K562 (cell line): ENCODE measurements around the gene IL1R1. TPM values are rescaled to one million over a fixed set of nuclear protein-coding genes. Genes with fewer than 3 reads are reported as not detected.

Source experiments
- ATAC-seq: fragments of 200-7000 bp; cut with Tn5 transposase; 3 replicates; pipeline ENCODE4 v1.9.1; 2020; ENCODE audit warnings: moderate library complexity
- BruUV-seq: library from RNA; stranded (reverse); fragments of 400-500 nt; replicated peaks from 2 replicates; lab custom pipeline; 2021; lab: Mats Ljungman, UMichigan
- CTCF ChIA-PET: fragments of 300-600 bp; formaldehyde crosslinking; extraction: SDS; loops from one replicate; lab custom pipeline; 2021; ENCODE audit warnings: low intra/inter-chr PET ratio; lab: Yijun Ruan, JAX
- POLR2A ChIA-PET: fragments of 300-600, 350-650 bp; sonication (Branson Sonifier 250); formaldehyde crosslinking; extraction: SDS; loops from one replicate; lab custom pipeline; 2021; ENCODE audit warnings: antibody characterized with exemption, inconsistent platforms; lab: Yijun Ruan, JAX
- DNase-seq, 4 experiments: peaks; one replicate each; pipeline versions ENCODE4 v3.0.0 to v3.0.0-alpha.2; 2011 to 2018; ENCODE audit warnings: low spot score in 3 of 4, mixed read lengths in 3 of 4; ENCODE audit errors: extremely low read depth in 1 of 4
- FAIRE-seq: peaks from 2 replicates; lab custom pipeline; 2011; peaks lifted over from hg19 to GRCh38; lab: Jason Lieb, UNC
- H2AFZ ChIP-seq: 2 replicates; pipeline ENCODE4 v1.6.0; 2011; ENCODE audit warnings: low read depth, low read length, control low read depth, inconsistent platforms
- H3K27ac ChIP-seq: fragments of 200-600 bp; 3 replicates; pipeline ENCODE4 v1.8.0; 2011; ENCODE audit warnings: low read depth, mild to moderate bottlenecking, control low read depth, inconsistent platforms, low read length, moderate library complexity, mixed read lengths; ENCODE audit errors: extremely low read depth
- H3K27me3 ChIP-seq, 2 experiments: fragments of 300-600 bp in 1 of 2; 2 replicates in 1 of 2; 3 replicates in 1 of 2; pipeline versions ENCODE4 v1.6.0 to v1.8.0; 2011; ENCODE audit warnings: inconsistent platforms in 2 of 2, low read length in 2 of 2, mild to moderate bottlenecking in 1 of 2, mixed read lengths in 1 of 2, moderate library complexity in 1 of 2; ENCODE audit not compliant: control insufficient read depth in 2 of 2, insufficient read depth in 2 of 2
- H3K36me3 ChIP-seq: fragments of 300-600 bp; 3 replicates; pipeline ENCODE4 v1.8.0; 2011; ENCODE audit warnings: mild to moderate bottlenecking, low read length, inconsistent platforms; ENCODE audit not compliant: control insufficient read depth, insufficient read depth
- H3K4me1 ChIP-seq, 2 experiments: fragments of 200-600 bp in 1 of 2; replicated peaks in 1 of 2; 2 replicates in 1 of 2; 3 replicates in 1 of 2; pipeline versions ENCODE4 v1.5.1 to v1.8.0; 2011; ENCODE audit warnings: inconsistent platforms in 2 of 2, low read length in 2 of 2, mild to moderate bottlenecking in 1 of 2, mixed read lengths in 1 of 2, moderate library complexity in 1 of 2; ENCODE audit not compliant: control insufficient read depth in 2 of 2, insufficient read depth in 2 of 2
- H3K4me2 ChIP-seq: 2 replicates; pipeline ENCODE4 v1.6.1; 2011; ENCODE audit warnings: low read length, control low read depth, inconsistent platforms, mixed read lengths; ENCODE audit not compliant: insufficient read depth
- H3K4me3 ChIP-seq: fragments of 200-600 bp; sonication (generic), shearing (Covaris generic); 2 replicates; pipeline ENCODE4 v1.5.1; 2016; ENCODE audit warnings: control low read depth, inconsistent platforms
- H3K79me2 ChIP-seq: fragments of 200-600 bp; 3 replicates; pipeline ENCODE4 v1.8.0; 2011; ENCODE audit warnings: low read length, inconsistent platforms; ENCODE audit not compliant: control insufficient read depth, insufficient read depth
- H3K9ac ChIP-seq, 2 experiments: 2 replicates each; pipeline versions ENCODE4 v1.6.0 to v1.6.1; 2011; ENCODE audit warnings: low read depth in 2 of 2, low read length in 2 of 2, control low read depth in 1 of 2, inconsistent platforms in 1 of 2, mild to moderate bottlenecking in 1 of 2, mixed read lengths in 1 of 2; ENCODE audit not compliant: insufficient read depth in 1 of 2
- H3K9me1 ChIP-seq: one replicate; pipeline ENCODE4 v1.6.0; 2011; ENCODE audit warnings: inconsistent platforms, mild to moderate bottlenecking, low read length, moderate library complexity; ENCODE audit not compliant: control insufficient read depth, insufficient read depth
- H3K9me3 ChIP-seq: replicated peaks from 2 replicates; pipeline ENCODE4 v1.5.1; 2011; ENCODE audit warnings: low read depth, low read length, inconsistent platforms; ENCODE audit not compliant: control insufficient read depth, insufficient read depth
- H4K20me1 ChIP-seq: replicated peaks from 2 replicates; pipeline ENCODE4 v1.6.1; 2011; ENCODE audit warnings: low read length, inconsistent platforms, mixed read lengths; ENCODE audit not compliant: control insufficient read depth, insufficient read depth
- HMGN3 ChIP-seq: IDR thresholded peaks from 2 replicates; pipeline ENCODE4 v1.6.1; 2011; ENCODE audit warnings: borderline replicate concordance, low read depth, mild to moderate bottlenecking, mixed read lengths, low read length; ENCODE audit not compliant: insufficient read length; ENCODE audit errors: extremely low read depth
- KAT7 ChIP-seq: sonication (generic); formaldehyde crosslinking; IDR thresholded peaks from 2 replicates; pipeline ENCODE4 v1.8.0; 2022; ENCODE audit warnings: missing genetic modification reagents, mild to moderate bottlenecking, borderline replicate concordance
- RBM25 ChIP-seq: fragments of 200-400 bp; formaldehyde crosslinking; IDR thresholded peaks from 2 replicates; pipeline ENCODE4 v1.6.1; 2018; ENCODE audit warnings: low read length, low read depth, moderate library complexity; ENCODE audit not compliant: severe bottlenecking
- WHSC1 ChIP-seq: IDR thresholded peaks from one replicate; pipeline ENCODE4 v1.6.1; 2012; ENCODE audit warnings: low read length, control low read depth, inconsistent platforms
- ZC3H11A ChIP-seq: IDR thresholded peaks from 2 replicates; pipeline ENCODE4 v1.6.1; 2012; ENCODE audit warnings: low read depth, low read length, improper control_type of control experiment
- in situ Hi-C: fragments of 300-500 bp; cut with MboI; formaldehyde crosslinking; loops from 4 replicates; pipeline ENCODE4 v1.15.0; 2018; ENCODE audit warnings: inconsistent platforms, mixed read lengths
- intact Hi-C: fragments of 100-400 bp; cut with micrococcal nuclease; formaldehyde crosslinking; loops from 2 replicates; pipeline ENCODE4 v1.14.2; 2022
- polyA plus RNA-seq, 8 experiments: library from polyadenylated mRNA; depleted of rRNA in 4 of 8; stranded (reverse) in 5 of 8; unstranded in 3 of 8; fragments of >200 nt; fragmentation: Nextera tagmentation in 2 of 8; fragmentation: Illumina TruSeq in 1 of 8; extraction: Ambion mirVana in 2 of 8; extraction: Trizol in 1 of 8; gene quantifications; 2 replicates each; pipeline versions ENCODE4 v1.2.1 to v1.2.3, GENCODE V29; 2011 to 2014; ENCODE audit warnings: inconsistent platforms in 1 of 8, missing spikeins in 1 of 8
- total RNA-seq, 7 experiments: library from RNA; depleted of rRNA in 6 of 7; stranded (reverse); fragments of >200 nt in 6 of 7; fragmentation: Illumina TruSeq in 2 of 7; extraction: Trizol in 2 of 7; gene quantifications; 2 replicates each; pipeline versions ENCODE4 v1.2.1 to v1.2.3, GENCODE V29; 2011 to 2021; ENCODE audit warnings: low replicate concordance in 1 of 7
- TF ChIP-seq, protein P1 (sequence below): fragments of 250-450 bp; sonication (Bioruptor Pico); IDR thresholded peaks from 2 replicates; pipeline ENCODE4 v1.9.0; 2021; ENCODE audit warnings: mild to moderate bottlenecking, inconsistent platforms
- TF ChIP-seq, protein P2 (sequence below): fragments of 450-650 bp; IDR thresholded peaks from 2 replicates; pipeline ENCODE4 v1.7.1; 2018; ENCODE audit warnings: mild to moderate bottlenecking, low read depth; ENCODE audit not compliant: partially characterized antibody
- TF ChIP-seq, protein P3 (sequence below): fragments of 450-650 bp; IDR thresholded peaks from 2 replicates; pipeline ENCODE4 v1.6.1; 2017; ENCODE audit warnings: mild to moderate bottlenecking, moderate library complexity

IL1R1 gene
- total and polyA plus RNA-seq, 9 of the 15 experiments (the other 6 are each of a cell fraction or from before 2014, with no cell fraction given): 0.81 to 3.9 (median 1.6) TPM

DNA sequence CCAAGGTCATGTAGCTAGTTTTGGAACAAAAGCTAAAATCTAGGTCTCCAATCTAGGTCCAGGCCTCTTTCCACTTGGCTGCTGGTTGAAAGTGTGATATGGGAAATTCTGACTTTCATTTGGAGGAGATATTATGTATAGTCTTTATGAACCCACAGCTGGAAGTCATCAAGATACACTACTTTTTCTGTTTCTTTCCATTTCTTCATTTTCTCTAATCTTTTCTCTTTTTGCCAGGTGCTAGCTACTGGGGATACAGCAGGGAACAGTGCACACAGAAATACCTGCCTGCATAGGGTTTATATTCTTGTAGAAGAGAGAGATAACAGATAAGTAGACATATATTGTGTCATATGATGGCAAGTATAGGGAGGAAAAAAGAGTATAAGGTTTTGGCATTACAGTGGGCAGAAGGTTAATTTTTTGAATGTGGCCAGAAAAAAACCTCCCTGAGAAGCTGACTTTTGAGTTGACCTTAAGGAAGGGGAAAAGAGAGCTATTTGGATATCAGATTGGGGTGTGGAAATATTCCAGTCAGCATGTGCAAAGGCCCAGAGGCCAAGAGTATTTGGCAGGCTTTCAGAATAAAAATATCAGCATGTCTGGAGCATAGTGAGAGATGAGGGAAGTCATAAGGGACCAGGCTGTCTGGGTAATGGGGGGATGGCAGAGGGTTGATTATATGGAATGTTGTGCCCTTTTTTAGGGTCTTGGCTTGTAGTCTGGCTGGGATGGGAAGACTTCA lies 15.6 kb downstream of the IL1R1 start:
- no TSS peak for BruUV-seq
- in situ Hi-C loops: loop anchor here (5.0 kb wide), 1 partner anchor 136 kb away; no protein-coding TSS in a partner anchor

More for the DNA sequence above, 15.6 kb downstream of the IL1R1 start:
- CTCF ChIA-PET: no interaction called here
- no peak overlapping the region for H3K27ac ChIP-seq
- intact Hi-C loops: no loop called here
- H3K4me1 ChIP-seq: no peaks in the 10 kb centered on the region
- no peaks in the 10 kb centered on the region for H3K27me3 ChIP-seq
- no peak overlapping the region for H2AFZ ChIP-seq
- no peaks in the 10 kb centered on the region for H3K79me2 ChIP-seq
- no peak overlapping the region for H3K9ac ChIP-seq
- no peak for ATAC-seq
- POLR2A ChIA-PET: interaction anchor here (0.6 kb wide), 1 partner anchor 289 kb away, joined by 3 read pairs; no protein-coding TSS in a partner anchor
- no peaks in the 10 kb centered on the region for H3K36me3 ChIP-seq
- H3K9me1 ChIP-seq: no peaks in the 10 kb centered on the region
- H3K4me3 ChIP-seq: no peak overlapping the region
- TF ChIP-seq ZC3H11A: no peak
- TF ChIP-seq, protein P1, sequence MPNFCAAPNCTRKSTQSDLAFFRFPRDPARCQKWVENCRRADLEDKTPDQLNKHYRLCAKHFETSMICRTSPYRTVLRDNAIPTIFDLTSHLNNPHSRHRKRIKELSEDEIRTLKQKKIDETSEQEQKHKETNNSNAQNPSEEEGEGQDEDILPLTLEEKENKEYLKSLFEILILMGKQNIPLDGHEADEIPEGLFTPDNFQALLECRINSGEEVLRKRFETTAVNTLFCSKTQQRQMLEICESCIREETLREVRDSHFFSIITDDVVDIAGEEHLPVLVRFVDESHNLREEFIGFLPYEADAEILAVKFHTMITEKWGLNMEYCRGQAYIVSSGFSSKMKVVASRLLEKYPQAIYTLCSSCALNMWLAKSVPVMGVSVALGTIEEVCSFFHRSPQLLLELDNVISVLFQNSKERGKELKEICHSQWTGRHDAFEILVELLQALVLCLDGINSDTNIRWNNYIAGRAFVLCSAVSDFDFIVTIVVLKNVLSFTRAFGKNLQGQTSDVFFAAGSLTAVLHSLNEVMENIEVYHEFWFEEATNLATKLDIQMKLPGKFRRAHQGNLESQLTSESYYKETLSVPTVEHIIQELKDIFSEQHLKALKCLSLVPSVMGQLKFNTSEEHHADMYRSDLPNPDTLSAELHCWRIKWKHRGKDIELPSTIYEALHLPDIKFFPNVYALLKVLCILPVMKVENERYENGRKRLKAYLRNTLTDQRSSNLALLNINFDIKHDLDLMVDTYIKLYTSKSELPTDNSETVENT (CRISPR knock-in tag): no peak
- no peak for TF ChIP-seq KAT7
- TF ChIP-seq RBM25: peak; percentile 7
- TF ChIP-seq HMGN3: no peak
- TF ChIP-seq WHSC1: no peak
- TF ChIP-seq, protein P2, sequence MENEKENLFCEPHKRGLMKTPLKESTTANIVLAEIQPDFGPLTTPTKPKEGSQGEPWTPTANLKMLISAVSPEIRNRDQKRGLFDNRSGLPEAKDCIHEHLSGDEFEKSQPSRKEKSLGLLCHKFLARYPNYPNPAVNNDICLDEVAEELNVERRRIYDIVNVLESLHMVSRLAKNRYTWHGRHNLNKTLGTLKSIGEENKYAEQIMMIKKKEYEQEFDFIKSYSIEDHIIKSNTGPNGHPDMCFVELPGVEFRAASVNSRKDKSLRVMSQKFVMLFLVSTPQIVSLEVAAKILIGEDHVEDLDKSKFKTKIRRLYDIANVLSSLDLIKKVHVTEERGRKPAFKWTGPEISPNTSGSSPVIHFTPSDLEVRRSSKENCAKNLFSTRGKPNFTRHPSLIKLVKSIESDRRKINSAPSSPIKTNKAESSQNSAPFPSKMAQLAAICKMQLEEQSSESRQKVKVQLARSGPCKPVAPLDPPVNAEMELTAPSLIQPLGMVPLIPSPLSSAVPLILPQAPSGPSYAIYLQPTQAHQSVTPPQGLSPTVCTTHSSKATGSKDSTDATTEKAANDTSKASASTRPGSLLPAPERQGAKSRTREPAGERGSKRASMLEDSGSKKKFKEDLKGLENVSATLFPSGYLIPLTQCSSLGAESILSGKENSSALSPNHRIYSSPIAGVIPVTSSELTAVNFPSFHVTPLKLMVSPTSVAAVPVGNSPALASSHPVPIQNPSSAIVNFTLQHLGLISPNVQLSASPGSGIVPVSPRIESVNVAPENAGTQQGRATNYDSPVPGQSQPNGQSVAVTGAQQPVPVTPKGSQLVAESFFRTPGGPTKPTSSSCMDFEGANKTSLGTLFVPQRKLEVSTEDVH: no peak
- TF ChIP-seq, protein P3, sequence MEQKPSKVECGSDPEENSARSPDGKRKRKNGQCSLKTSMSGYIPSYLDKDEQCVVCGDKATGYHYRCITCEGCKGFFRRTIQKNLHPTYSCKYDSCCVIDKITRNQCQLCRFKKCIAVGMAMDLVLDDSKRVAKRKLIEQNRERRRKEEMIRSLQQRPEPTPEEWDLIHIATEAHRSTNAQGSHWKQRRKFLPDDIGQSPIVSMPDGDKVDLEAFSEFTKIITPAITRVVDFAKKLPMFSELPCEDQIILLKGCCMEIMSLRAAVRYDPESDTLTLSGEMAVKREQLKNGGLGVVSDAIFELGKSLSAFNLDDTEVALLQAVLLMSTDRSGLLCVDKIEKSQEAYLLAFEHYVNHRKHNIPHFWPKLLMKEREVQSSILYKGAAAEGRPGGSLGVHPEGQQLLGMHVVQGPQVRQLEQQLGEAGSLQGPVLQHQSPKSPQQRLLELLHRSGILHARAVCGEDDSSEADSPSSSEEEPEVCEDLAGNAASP: no peak
- H4K20me1 ChIP-seq: no peaks in the 10 kb centered on the region; the same call in 1 of the 2 replicates
- FAIRE-seq: no peak
- H3K4me2 ChIP-seq: no peak overlapping the region
- DNase-seq: no peak
- H3K9me3 ChIP-seq: no peaks in the 10 kb centered on the region
